HepG2 (cell line): Measurements from ENCODE around the gene NOL8. TPM values are rescaled to one million over a fixed set of nuclear protein-coding genes. Genes with fewer than 3 reads are reported as not detected.

Experiments
- ATAC-seq: fragments of 200-7000 bp; cut with Tn5 transposase; 3 replicates; pipeline ENCODE4 v1.9.1; 2020; ENCODE audit warnings: mild to moderate bottlenecking, moderate library complexity
- BruUV-seq: library from RNA; stranded (reverse); fragments of 400-500 nt; replicated peaks from 2 replicates; lab custom pipeline; 2021; lab: Mats Ljungman, UMichigan
- CTCF ChIA-PET: fragments of 300-600 bp; formaldehyde crosslinking; extraction: SDS; loops from one replicate; lab custom pipeline; 2021; ENCODE audit warnings: low total read pairs, inconsistent platforms, low intra/inter-chr PET ratio; lab: Yijun Ruan, JAX
- POLR2A ChIA-PET: fragments of 350-600 bp; sonication (Branson Sonifier 250); formaldehyde crosslinking; loops from one replicate; lab custom pipeline; 2020; ENCODE audit warnings: antibody characterized with exemption, inconsistent platforms; lab: Yijun Ruan, JAX
- DNase-seq: peaks from one replicate; pipeline ENCODE4 v3.0.0-alpha.2; 2015; ENCODE audit warnings: low spot score
- FAIRE-seq: peaks from 3 replicates; lab custom pipeline; 2011; peaks lifted over from hg19 to GRCh38; lab: Jason Lieb, UNC
- H2AFZ ChIP-seq: one replicate; pipeline ENCODE4 v1.6.1; 2011; ENCODE audit warnings: low read length, inconsistent platforms
- H3K27ac ChIP-seq: fragments of 300-600 bp; 3 replicates; pipeline ENCODE4 v1.8.0; 2011; ENCODE audit warnings: mixed run types, mild to moderate bottlenecking, mixed read lengths, low read length, inconsistent platforms; ENCODE audit not compliant: insufficient read depth; ENCODE audit errors: extremely low read length
- H3K27me3 ChIP-seq, 2 experiments: fragments of 200-600 bp in 1 of 2; 2 replicates in 1 of 2; 3 replicates in 1 of 2; pipeline versions ENCODE4 v1.6.0 to v1.8.0; 2011; ENCODE audit warnings: low read length in 2 of 2, mild to moderate bottlenecking in 2 of 2, moderate library complexity in 2 of 2, inconsistent platforms in 1 of 2; ENCODE audit not compliant: insufficient read depth in 2 of 2, control insufficient read depth in 1 of 2
- H3K36me3 ChIP-seq, 2 experiments: fragments of 200-600 bp in 1 of 2; replicated peaks in 1 of 2; 2 replicates in 1 of 2; 3 replicates in 1 of 2; pipeline versions ENCODE4 v1.5.1 to v1.8.0; 2011; ENCODE audit warnings: low read length in 2 of 2, inconsistent platforms in 1 of 2; ENCODE audit not compliant: insufficient read depth in 2 of 2, control insufficient read depth in 1 of 2
- H3K4me1 ChIP-seq: 2 replicates; pipeline ENCODE4 v1.5.1; 2012; ENCODE audit warnings: low read length, inconsistent platforms; ENCODE audit not compliant: insufficient read depth
- H3K4me2 ChIP-seq: 2 replicates; pipeline ENCODE4 v1.6.0; 2011; ENCODE audit warnings: low read depth, low read length, inconsistent platforms
- H3K4me3 ChIP-seq, 3 experiments: fragments of 200-600 bp in 1 of 3; sonication (generic), shearing (Covaris generic) in 1 of 3; replicated peaks in 1 of 3; 2 replicates each; pipeline ENCODE4 v1.5.1; 2011 to 2016; ENCODE audit warnings: low read length in 3 of 3, inconsistent platforms in 2 of 3, low read depth in 2 of 3, mild to moderate bottlenecking in 2 of 3, control low read depth in 1 of 3, mixed read lengths in 1 of 3; ENCODE audit not compliant: insufficient read depth in 1 of 3
- H3K79me2 ChIP-seq: one replicate; pipeline ENCODE4 v1.6.1; 2011; ENCODE audit warnings: low read length, inconsistent platforms; ENCODE audit not compliant: insufficient read depth
- H3K9ac ChIP-seq: 2 replicates; pipeline ENCODE4 v1.6.0; 2011; ENCODE audit warnings: mild to moderate bottlenecking, low read depth, low read length, inconsistent platforms; ENCODE audit not compliant: insufficient read depth
- H3K9me3 ChIP-seq: 2 replicates; pipeline ENCODE4 v1.5.1; 2012; ENCODE audit warnings: mild to moderate bottlenecking, low read length
- H4K20me1 ChIP-seq: 2 replicates; pipeline ENCODE4 v1.6.0; 2011; ENCODE audit warnings: inconsistent platforms, mild to moderate bottlenecking, low read length, moderate library complexity; ENCODE audit not compliant: insufficient read depth
- CEBPB ChIP-seq: IDR thresholded peaks from 2 replicates; pipeline ENCODE4 v1.6.1; 2011; ENCODE audit warnings: low read depth, low read length, improper control_type of control experiment, borderline replicate concordance
- HDAC1 ChIP-seq: sonication (generic); formaldehyde crosslinking; IDR thresholded peaks from 2 replicates; pipeline ENCODE4 v1.5.1; 2020; ENCODE audit warnings: mild to moderate bottlenecking, missing genetic modification reagents
- HNRNPL ChIP-seq: fragments of 200-400 bp; formaldehyde crosslinking; IDR thresholded peaks from 2 replicates; pipeline ENCODE4 v1.6.1; 2017; ENCODE audit warnings: mild to moderate bottlenecking, low read depth, low read length
- MIXL1 ChIP-seq: IDR thresholded peaks from 2 replicates; pipeline ENCODE4 v1.6.1; 2016
- SKIL ChIP-seq: sonication (generic); formaldehyde crosslinking; IDR thresholded peaks from 2 replicates; pipeline ENCODE4 v1.8.0; 2022; ENCODE audit warnings: missing genetic modification reagents, mild to moderate bottlenecking, moderate library complexity, borderline replicate concordance
- SNRNP70 ChIP-seq: fragments of 200-400 bp; formaldehyde crosslinking; IDR thresholded peaks from 2 replicates; pipeline ENCODE4 v1.6.1; 2017; ENCODE audit warnings: mild to moderate bottlenecking, low read depth, low read length, moderate library complexity
- SPEN ChIP-seq: sonication (generic); formaldehyde crosslinking; IDR thresholded peaks from 2 replicates; pipeline ENCODE4 v1.5.1; 2020; ENCODE audit warnings: low read depth, mild to moderate bottlenecking, missing genetic modification reagents
- TERF1 ChIP-seq: sonication (generic); formaldehyde crosslinking; IDR thresholded peaks from 2 replicates; pipeline ENCODE4 v1.8.0; 2022; ENCODE audit warnings: mild to moderate bottlenecking, missing genetic modification reagents, moderate library complexity
- ZIK1 ChIP-seq: sonication (generic); formaldehyde crosslinking; IDR thresholded peaks from 2 replicates; pipeline ENCODE4 v1.5.0; 2020; ENCODE audit warnings: mild to moderate bottlenecking, low read depth, missing genetic modification reagents, borderline replicate concordance
- ZMYM3 ChIP-seq: sonication (generic); formaldehyde crosslinking; IDR thresholded peaks from 2 replicates; pipeline ENCODE4 v1.5.1; 2020; ENCODE audit warnings: mild to moderate bottlenecking, missing genetic modification reagents
- ZNF367 ChIP-seq: sonication (generic); formaldehyde crosslinking; IDR thresholded peaks from 2 replicates; pipeline ENCODE4 v1.4.0; 2020; ENCODE audit warnings: missing genetic modification reagents, borderline replicate concordance
- WGBS: methylation state at CpG from one replicate; pipeline ENCODE4 v1.1.6; 2017; ENCODE audit warnings: low lambda C conversion rate; 5-methylcytosine and 5-hydroxymethylcytosine counted together
- in situ Hi-C: cut with HindIII; loops from 2 replicates; pipeline ENCODE4 v1.10.0; 2017; ENCODE audit warnings: low pct_unique_long_range_greater_than_20kb; ENCODE audit not compliant: extremely low pct_ligation_motif_present
- intact Hi-C: fragments of 100-400 bp; cut with micrococcal nuclease; formaldehyde crosslinking; loops from one replicate; pipeline ENCODE4 v1.10.0; 2022; ENCODE audit not compliant: unreplicated experiment
- polyA plus RNA-seq, 8 experiments: library from polyadenylated mRNA; depleted of rRNA in 3 of 8; stranded (reverse) in 7 of 8; unstranded in 1 of 8; fragments of >200 nt; fragmentation: Illumina TruSeq in 4 of 8; extraction: Trizol in 4 of 8; gene quantifications; 2 replicates each; pipeline versions ENCODE4 v1.2.1 to v1.2.3, GENCODE V29; 2011 to 2016; ENCODE audit warnings: low read depth in 4 of 8, missing spikeins in 1 of 8, mixed read lengths in 1 of 8; ENCODE audit not compliant: insufficient read depth in 1 of 8
- total RNA-seq, 5 experiments: library from RNA; depleted of rRNA; stranded (reverse); fragments of >200 nt; fragmentation: Illumina TruSeq; extraction: Trizol; gene quantifications; 2 replicates each; pipeline ENCODE4 v1.2.3, GENCODE V29; 2016; ENCODE audit warnings: low read depth in 1 of 5

NOL8 gene
- total and polyA plus RNA-seq, 2 of the 13 experiments (the other 11 are each of a cell fraction or from before 2014, with no cell fraction given) = 12.8 to 36.3 TPM

GRCh38 chr9:92315456-92315855, 9.7 kb downstream of the NOL8 start:
- CTCF ChIA-PET = no interaction called here
- WGBS = 98% methylated on average over 5 of the region's 5 CpGs
- H3K9ac ChIP-seq = no peak overlapping the region
- H3K4me2 ChIP-seq = no peak overlapping the region
- POLR2A ChIA-PET = no interaction called here
- H3K36me3 ChIP-seq = peaks cover 18 to 69% of the 10 kb centered on the region in 2 experiments
- in situ Hi-C loops = no loop called here
- H3K4me3 ChIP-seq = no peak overlapping the region
- no peaks in the 10 kb centered on the region for H4K20me1 ChIP-seq
- H3K27ac ChIP-seq = no peak overlapping the region
- intact Hi-C loops = no loop called here
- no peaks in the 10 kb centered on the region for H3K27me3 ChIP-seq
- ATAC-seq (no peak), FAIRE-seq (no peak), DNase-seq (no peak)
- TF ChIP-seq CEBPB (peak; percentile 64; the same call in 1 of the 2 replicates), HNRNPL (no peak)
- no TSS peak for BruUV-seq
- H2AFZ ChIP-seq = no peak overlapping the region
- H3K79me2 ChIP-seq = no peaks in the 10 kb centered on the region
- no peaks in the 10 kb centered on the region; the same call in 1 of the 2 replicates for H3K4me1 ChIP-seq
- H3K9me3 ChIP-seq = no peaks in the 10 kb centered on the region

- DNase-seq (no peak), ATAC-seq (no peak), FAIRE-seq (no peak)
- intact Hi-C loops (no loop called here), in situ Hi-C loops (no loop called here)
- Histone ChIP-seq H3K27me3 (no peaks in the 10 kb centered on the region), H3K27ac (no peak overlapping the region), H3K4me3 (no peak overlapping the region), H4K20me1 (no peaks in the 10 kb centered on the region), H3K4me1 (no peaks in the 10 kb centered on the region; the same call in 1 of the 2 replicates), H3K9me3 (no peaks in the 10 kb centered on the region), H3K36me3 (peaks cover 21 to 69% of the 10 kb centered on the region in 2 experiments), H2AFZ (no peak overlapping the region), H3K4me2 (no peak overlapping the region), H3K79me2 (no peaks in the 10 kb centered on the region), H3K9ac (no peak overlapping the region)
- BruUV-seq = no TSS peak
- 97% methylated on average over 2 of the region's 2 CpGs for WGBS
- ChIA-PET CTCF (no interaction called here), POLR2A (interaction anchor here (1.2 kb wide), 1 partner anchor 11 kb away, joined by 3 read pairs; no protein-coding TSS in a partner anchor)
- TF ChIP-seq HDAC1 (CRISPR knock-in tag) (no peak), ZMYM3 (CRISPR knock-in tag) (no peak), SKIL (CRISPR knock-in tag) (no peak), TERF1 (CRISPR knock-in tag) (no peak), SNRNP70 (no peak), ZNF367 (CRISPR knock-in tag) (no peak), MIXL1 (CRISPR knock-in tag) (no peak), SPEN (CRISPR knock-in tag) (no peak), ZIK1 (CRISPR knock-in tag) (no peak)
- TF ChIP-seq, all 625 proteins: peak for 0
Observed at GRCh38 chr9:92313624-92314012, 11.5 kb downstream of the NOL8 start.
